Fibroblast of lung (primary cell): ENCODE measurements around the gene P3H1. TPM values are rescaled to one million over a fixed set of nuclear protein-coding genes. Genes with fewer than 3 reads are reported as not detected.
"Not testable (repeated sequence)": the region's sequence is repeated elsewhere in the genome, so short reads cannot be mapped to it uniquely, and the experiment has no call there.

Experiments
- DNase-seq, 2 donors: peaks; one replicate each; pipeline versions ENCODE4 v3.0.0 to v3.0.0-alpha.2; 2010; ENCODE audit warnings: low read depth in 2 of 2
- H2AFZ ChIP-seq: 2 replicates; pipeline ENCODE4 v1.5.1; 2012; ENCODE audit warnings: low read length, control low read depth, inconsistent platforms
- H3K27ac ChIP-seq: 2 replicates; pipeline ENCODE4 v1.5.1; 2011; ENCODE audit warnings: low read length, control low read depth; ENCODE audit not compliant: insufficient read depth
- H3K27me3 ChIP-seq: 2 replicates; pipeline ENCODE4 v1.5.1; 2011; ENCODE audit warnings: mild to moderate bottlenecking, low read length; ENCODE audit not compliant: control insufficient read depth, insufficient read depth
- H3K36me3 ChIP-seq: 2 replicates; pipeline ENCODE4 v1.5.1; 2011; ENCODE audit warnings: low read length; ENCODE audit not compliant: control insufficient read depth, insufficient read depth
- H3K4me1 ChIP-seq: 2 replicates; pipeline ENCODE4 v1.5.1; 2011; ENCODE audit warnings: low read length; ENCODE audit not compliant: control insufficient read depth, insufficient read depth; ENCODE audit errors: extremely low read depth
- H3K4me2 ChIP-seq: 2 replicates; pipeline ENCODE4 v1.5.1; 2011; ENCODE audit warnings: low read length, control low read depth; ENCODE audit not compliant: insufficient read depth; ENCODE audit errors: extremely low read depth
- H3K4me3 ChIP-seq, 4 experiments: fragments of 200-600 bp in 1 of 4; sonication (generic) in 1 of 4; replicated peaks in 1 of 4; 2 replicates each; pipeline ENCODE4 v1.5.1; 2011 to 2016; ENCODE audit warnings: low read length in 4 of 4, low read depth in 3 of 4, mild to moderate bottlenecking in 3 of 4, control low read depth in 2 of 4, inconsistent platforms in 1 of 4, mixed read lengths in 1 of 4; ENCODE audit not compliant: insufficient read depth in 1 of 4; ENCODE audit errors: control extremely low read depth in 1 of 4
- H3K79me2 ChIP-seq: 2 replicates; pipeline ENCODE4 v1.5.1; 2012; ENCODE audit warnings: mild to moderate bottlenecking, low read length, inconsistent platforms; ENCODE audit not compliant: control insufficient read depth, insufficient read depth
- H3K9ac ChIP-seq: 2 replicates; pipeline ENCODE4 v1.5.1; 2011; ENCODE audit warnings: mild to moderate bottlenecking, low read length, control low read depth; ENCODE audit not compliant: insufficient read depth
- H3K9me3 ChIP-seq: 2 replicates; pipeline ENCODE4 v1.5.1; 2012; ENCODE audit warnings: low read depth, low read length; ENCODE audit not compliant: control insufficient read depth, insufficient read depth
- H4K20me1 ChIP-seq: 2 replicates; pipeline ENCODE4 v1.5.1; 2011; ENCODE audit warnings: low read length; ENCODE audit not compliant: control insufficient read depth, insufficient read depth; ENCODE audit errors: extremely low read depth
- CTCF ChIP-seq, 2 donors: IDR thresholded peaks in 1 of 2; conservative IDR thresholded peaks in 1 of 2; 1 replicate in 1 of 2; 2 replicates in 1 of 2; pipeline ENCODE4 v1.5.1; 2011 to 2012; ENCODE audit warnings: low read length in 2 of 2, control low read depth in 1 of 2, inconsistent platforms in 1 of 2, low read depth in 1 of 2, mild to moderate bottlenecking in 1 of 2
- EZH2 ChIP-seq: IDR thresholded peaks from 2 replicates; pipeline ENCODE4 v1.5.1; 2012; ENCODE audit warnings: low read length, control low read depth, mild to moderate bottlenecking; ENCODE audit errors: missing control alignments
- polyA plus RNA-seq, 2 donors: library from polyadenylated mRNA; depleted of rRNA in 1 of 2; stranded (reverse) in 1 of 2; unstranded in 1 of 2; fragments of >200 nt; gene quantifications; 2 replicates each; pipeline ENCODE4 v1.2.1, GENCODE V29; 2011 to 2012; ENCODE audit warnings: missing spikeins in 1 of 2
- total RNA-seq: library from RNA; depleted of rRNA; stranded (reverse); fragments of >200 nt; gene quantifications from 2 replicates; pipeline ENCODE4 v1.2.1, GENCODE V29; 2014

P3H1 gene
- total and polyA plus RNA-seq, 2 donors (not counting 1 experiment from before 2014, with no cell fraction given): 68.5 to 108 TPM

DNA sequence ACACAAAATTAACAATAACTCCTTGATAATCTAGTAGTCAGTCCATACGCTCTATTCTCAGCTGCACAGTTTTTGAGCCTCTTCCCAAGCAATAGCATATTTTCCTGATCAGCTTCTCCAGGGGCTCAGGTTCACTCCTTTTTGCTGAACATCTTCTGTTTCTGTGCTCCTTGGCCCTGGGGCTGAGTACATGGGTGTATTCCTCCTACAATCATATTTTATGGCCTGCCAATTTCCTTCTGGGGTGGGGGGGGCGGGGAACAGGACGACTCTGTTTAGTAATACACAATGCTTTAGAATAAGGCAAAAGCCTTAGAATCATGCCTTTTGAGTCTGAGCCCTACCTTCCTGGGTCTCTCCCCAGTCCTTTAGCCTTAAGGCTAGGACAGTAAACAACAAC is 35.2 kb downstream of the P3H1 start:
- no peaks in the 10 kb centered on the region for H3K79me2 ChIP-seq
- H3K4me3 ChIP-seq: no peak overlapping the region
- no peaks in the 10 kb centered on the region for H3K27me3 ChIP-seq
- no peaks in the 10 kb centered on the region for H3K4me1 ChIP-seq
- H3K9me3 ChIP-seq: no peaks in the 10 kb centered on the region
- no peak for DNase-seq
- no peak overlapping the region for H2AFZ ChIP-seq
- H3K27ac ChIP-seq: no peak overlapping the region
- H3K4me2 ChIP-seq: no peak overlapping the region
- TF ChIP-seq EZH2 (no peak), CTCF (conservative IDR thresholded peaks at IDR 0.05 in 1 of 2, IDR thresholded peaks at IDR 0.05 in 1 of 2; ENCODE audit: low read depth in 1 of 2, low read length in 2 of 2) (no peak)
- H3K9ac ChIP-seq: no peak overlapping the region
- no peaks in the 10 kb centered on the region for H3K36me3 ChIP-seq
- no peaks in the 10 kb centered on the region for H4K20me1 ChIP-seq

DNA sequence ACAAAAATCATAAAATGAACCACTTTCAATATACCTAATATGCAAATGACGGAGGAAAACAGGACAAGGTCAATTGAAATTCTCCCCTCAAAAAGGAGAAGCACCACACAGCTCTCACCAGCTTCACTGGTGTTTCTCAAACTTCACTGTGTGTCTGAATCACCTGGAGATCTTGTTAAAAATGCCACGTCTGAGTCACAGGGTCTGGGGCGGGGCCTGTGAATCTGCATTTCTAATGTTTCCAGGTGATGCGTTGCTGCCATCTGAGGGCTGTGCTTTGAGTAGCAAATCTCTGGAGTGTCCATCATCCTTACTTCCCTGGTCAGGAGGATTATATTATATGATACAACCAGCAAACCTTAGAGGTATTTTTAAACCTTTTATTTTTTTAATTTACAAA is 35.8 kb downstream of the P3H1 start:
- Histone ChIP-seq H3K36me3 (no peaks in the 10 kb centered on the region), H3K9me3 (no peaks in the 10 kb centered on the region), H3K9ac (no peak overlapping the region), H2AFZ (no peak overlapping the region), H3K4me3 (no peak overlapping the region), H4K20me1 (no peaks in the 10 kb centered on the region), H3K79me2 (no peaks in the 10 kb centered on the region), H3K4me1 (no peaks in the 10 kb centered on the region), H3K27ac (no peak overlapping the region), H3K27me3 (no peaks in the 10 kb centered on the region), H3K4me2 (no peak overlapping the region)
- no peak for DNase-seq
- TF ChIP-seq CTCF (conservative IDR thresholded peaks at IDR 0.05 in 1 of 2, IDR thresholded peaks at IDR 0.05 in 1 of 2; ENCODE audit: low read depth in 1 of 2, low read length in 2 of 2) (no peak), EZH2 (no peak)

DNA sequence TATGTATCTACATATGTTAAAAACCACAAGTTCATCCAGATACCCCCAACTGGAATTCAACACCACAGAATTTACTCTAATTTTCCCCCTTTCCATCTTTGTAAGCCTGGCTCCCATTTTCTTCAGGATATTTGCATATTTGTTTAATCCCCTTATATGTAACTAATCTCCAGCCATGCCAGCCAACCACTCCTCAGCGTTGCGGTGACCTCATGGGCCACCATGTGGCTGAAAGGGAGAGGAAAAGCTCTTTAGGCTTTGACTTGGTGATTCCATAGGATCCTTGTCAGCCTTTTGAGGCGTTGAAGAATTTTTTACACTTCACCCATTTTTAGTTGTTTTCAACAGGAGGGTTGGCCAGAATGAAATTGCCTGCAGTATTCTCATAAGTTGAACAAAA is 36.8 kb downstream of the P3H1 start:
- Histone ChIP-seq H3K79me2 (no peaks in the 10 kb centered on the region), H3K27me3 (no peaks in the 10 kb centered on the region), H3K9ac (no peak overlapping the region), H2AFZ (no peak overlapping the region), H3K27ac (no peak overlapping the region), H3K4me2 (no peak overlapping the region), H3K4me1 (no peaks in the 10 kb centered on the region), H3K4me3 (no peak overlapping the region), H4K20me1 (no peaks in the 10 kb centered on the region), H3K36me3 (no peaks in the 10 kb centered on the region), H3K9me3 (no peaks in the 10 kb centered on the region)
- TF ChIP-seq CTCF (conservative IDR thresholded peaks at IDR 0.05 in 1 of 2, IDR thresholded peaks at IDR 0.05 in 1 of 2; ENCODE audit: low read depth in 1 of 2, low read length in 2 of 2) (no peak), EZH2 (no peak)
- no peak for DNase-seq

GRCh38 chr1:42725820-42726219 is 41.0 kb downstream of the P3H1 start:
- not testable (repeated sequence) for H3K79me2 ChIP-seq, DNase-seq, H3K4me2 ChIP-seq, H3K27ac ChIP-seq, H3K9me3 ChIP-seq, H3K36me3 ChIP-seq, H2AFZ ChIP-seq, H3K4me1 ChIP-seq, H3K4me3 ChIP-seq, H3K27me3 ChIP-seq, H4K20me1 ChIP-seq, H3K9ac ChIP-seq
